GM23338 (cell line): Measurements from ENCODE around the gene CDK10. TPM values are rescaled to one million over a fixed set of nuclear protein-coding genes. Genes with fewer than 3 reads are reported as not detected.

ENCODE experiments used
- ATAC-seq: fragments of 200-7000 bp; cut with Tn5 transposase; 3 replicates; pipeline ENCODE4 v1.9.1; 2020
- DNase-seq: peaks from one replicate; pipeline ENCODE4 v3.0.0-alpha.2; 2015; ENCODE audit warnings: low spot score
- H2AFZ ChIP-seq: fragments of 200-600 bp; sonication (generic); 2 replicates; pipeline ENCODE4 v1.8.0; 2016; ENCODE audit warnings: antibody characterized with exemption, mild to moderate bottlenecking, moderate library complexity
- H3F3A ChIP-seq: fragments of 200-600 bp; sonication (generic); replicated peaks from 2 replicates; pipeline ENCODE4 v1.8.0; 2017; ENCODE audit warnings: antibody characterized with exemption, mixed run types, low read depth
- H3K27ac ChIP-seq: fragments of 200-600 bp; sonication (generic); 2 replicates; pipeline ENCODE4 v1.6.1; 2016; ENCODE audit warnings: low read depth
- H3K27me3 ChIP-seq: fragments of 200-600 bp; sonication (generic); 2 replicates; pipeline ENCODE4 v1.8.0; 2016; ENCODE audit warnings: mild to moderate bottlenecking, mixed run types, moderate library complexity; ENCODE audit not compliant: insufficient read depth
- H3K36me3 ChIP-seq: fragments of 200-600 bp; sonication (generic); 2 replicates; pipeline ENCODE4 v1.8.0; 2016; ENCODE audit warnings: mild to moderate bottlenecking; ENCODE audit not compliant: insufficient read depth
- H3K4me1 ChIP-seq: fragments of 200-600 bp; sonication (generic); 2 replicates; pipeline ENCODE4 v1.8.0; 2016; ENCODE audit warnings: mild to moderate bottlenecking, moderate library complexity; ENCODE audit not compliant: insufficient read depth
- H3K4me2 ChIP-seq: fragments of 200-600 bp; sonication (generic); 2 replicates; pipeline ENCODE4 v1.7.1; 2017; ENCODE audit warnings: mixed run types
- H3K4me3 ChIP-seq: fragments of 200-600 bp; sonication (generic); 2 replicates; pipeline ENCODE4 v1.6.1; 2016; ENCODE audit warnings: mixed run types
- H3K79me2 ChIP-seq: fragments of 200-600 bp; sonication (generic); replicated peaks from 2 replicates; pipeline ENCODE4 v1.8.0; 2017; ENCODE audit warnings: mild to moderate bottlenecking; ENCODE audit not compliant: insufficient read depth
- H3K9me2 ChIP-seq: fragments of 200-600 bp; sonication (generic); 2 replicates; pipeline ENCODE4 v1.8.0; 2017; ENCODE audit not compliant: insufficient read depth
- H4K20me1 ChIP-seq: fragments of 200-600 bp; sonication (generic); replicated peaks from 2 replicates; pipeline ENCODE4 v1.8.0; 2017; ENCODE audit warnings: mild to moderate bottlenecking; ENCODE audit not compliant: insufficient read depth
- H3K27ac Mint-ChIP-seq: 2 replicates; pipeline ENCODE4 v1.8.0; 2020; ENCODE audit warnings: inconsistent platforms, mild to moderate bottlenecking, moderate library complexity, mixed read lengths
- H3K27me3 Mint-ChIP-seq: 3 replicates; pipeline ENCODE4 v1.8.0; 2022; ENCODE audit warnings: low read depth, mild to moderate bottlenecking, moderate library complexity, mixed read lengths, inconsistent platforms; ENCODE audit not compliant: insufficient read depth, poor library complexity
- H3K36me3 Mint-ChIP-seq: 3 replicates; pipeline ENCODE4 v1.8.0; 2021; ENCODE audit warnings: low read depth, mild to moderate bottlenecking, inconsistent platforms, moderate library complexity, mixed read lengths
- H3K4me1 Mint-ChIP-seq: 3 replicates; pipeline ENCODE4 v1.8.0; 2020; ENCODE audit warnings: mild to moderate bottlenecking, inconsistent platforms, mixed read lengths
- H3K4me3 Mint-ChIP-seq: 3 replicates; pipeline ENCODE4 v1.8.0; 2021; ENCODE audit warnings: moderate library complexity, mild to moderate bottlenecking, inconsistent platforms, mixed read lengths
- H3K9me3 Mint-ChIP-seq: 3 replicates; pipeline ENCODE4 v1.8.0; 2020; ENCODE audit warnings: moderate library complexity, mild to moderate bottlenecking, inconsistent platforms, mixed read lengths
- ETS1 ChIP-seq: IDR thresholded peaks from 2 replicates; pipeline ENCODE4 v1.6.1; 2016; ENCODE audit warnings: antibody characterized with exemption
- JUNB ChIP-seq: IDR thresholded peaks from one replicate; pipeline ENCODE4 v1.6.1; 2016; ENCODE audit warnings: antibody characterized with exemption; ENCODE audit not compliant: unreplicated experiment
- NANOG ChIP-seq: IDR thresholded peaks from 2 replicates; pipeline ENCODE4 v1.6.1; 2016; ENCODE audit warnings: antibody characterized with exemption, borderline replicate concordance
- ZNF462 ChIP-seq: fragments of 250-450 bp; sonication (Bioruptor Pico); IDR thresholded peaks from 2 replicates; pipeline ENCODE4 v1.5.0; 2020; ENCODE audit warnings: mild to moderate bottlenecking, moderate library complexity
- polyA plus RNA-seq: library from polyadenylated mRNA; unstranded; fragments of >200 nt; fragmentation: Nextera tagmentation; extraction: Ambion mirVana; gene quantifications from 2 replicates; pipeline ENCODE4 v1.2.1, GENCODE V29; 2016
- total RNA-seq: library from RNA; depleted of rRNA; stranded (reverse); fragments of >200 nt; shearing (Covaris generic); gene quantifications from 2 replicates; pipeline ENCODE4 v1.2.3, GENCODE V29; 2014; rRNA removed

The CDK10 gene
- total and polyA plus RNA-seq, 2 experiments from 2014 or later: 64.6 to 88.0 TPM

DNA sequence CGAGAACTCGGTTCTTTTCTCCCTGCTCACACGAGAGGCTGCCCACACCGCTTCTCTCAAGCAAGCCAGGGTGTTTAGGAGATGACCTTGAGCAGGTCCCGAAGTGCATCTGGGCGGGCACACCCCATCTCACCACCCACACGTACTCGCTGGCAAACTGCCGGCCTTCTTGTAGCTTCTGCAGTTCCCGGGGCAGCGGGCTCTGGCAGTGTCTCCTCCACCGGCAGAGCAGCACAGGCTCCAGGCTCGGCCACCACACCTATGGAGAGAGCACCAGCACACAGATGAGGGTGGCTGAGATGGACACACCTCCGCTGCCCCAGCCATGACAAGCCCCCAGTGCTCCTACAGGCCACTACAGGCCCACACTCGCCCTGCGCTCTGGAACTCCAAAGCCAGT lies 58.3 kb downstream of the CDK10 start:
- H2AFZ ChIP-seq: no peak overlapping the region
- Mint-ChIP-seq H3K36me3 (peaks cover 75% of the 10 kb centered on the region), H3K4me3 (no peak overlapping the region), H3K9me3 (no peaks in the 10 kb centered on the region), H3K27ac (no peak overlapping the region), H3K27me3 (peaks cover 7% of the 10 kb centered on the region), H3K4me1 (no peaks in the 10 kb centered on the region)
- no peaks in the 10 kb centered on the region; the same call in 1 of the 2 replicates for H3F3A ChIP-seq
- no peak overlapping the region for H3K4me2 ChIP-seq
- H3K4me3 ChIP-seq: no peak overlapping the region
- DNase-seq (no peak), ATAC-seq (no peak)
- H3K27me3 ChIP-seq: no peaks in the 10 kb centered on the region
- H3K9me2 ChIP-seq: no peaks in the 10 kb centered on the region
- no peaks in the 10 kb centered on the region for H3K79me2 ChIP-seq
- 0 out of 2 replicates have a peak, but pooled peaks cover 4% of the 10 kb centered on the region for H4K20me1 ChIP-seq
- H3K4me1 ChIP-seq: no peaks in the 10 kb centered on the region
- no peak overlapping the region for H3K27ac ChIP-seq
- H3K36me3 ChIP-seq: peaks cover 33% of the 10 kb centered on the region; the same call in 1 of the 2 replicates
- TF ChIP-seq ZNF462: no peak
- no peak for TF ChIP-seq NANOG
- TF ChIP-seq JUNB: no peak
- TF ChIP-seq ETS1: no peak

Other genes with a start within 250 kb of the CDK10 start
- gene ANKRD11, start 196.1 kb upstream of the CDK10 start, total RNA-seq: 114 and 159 TPM in 2 replicates
- 130 and 140 TPM in 2 replicates for gene ANKRD11, start 196.1 kb upstream of the CDK10 start, polyA plus RNA-seq
- 267 and 326 TPM in 2 replicates for gene SPG7, start 178.3 kb upstream of the CDK10 start, total RNA-seq
- gene SPG7, start 178.3 kb upstream of the CDK10 start, polyA plus RNA-seq: 69.4 and 77.1 TPM in 2 replicates
- 3,617 and 4,677 TPM in 2 replicates for gene RPL13, start 126.0 kb upstream of the CDK10 start, total RNA-seq
- gene RPL13, start 126.0 kb upstream of the CDK10 start, polyA plus RNA-seq: 3,489 and 3,901 TPM in 2 replicates
- 15.7 and 18.4 TPM in 2 replicates for gene CPNE7, start 110.9 kb upstream of the CDK10 start, total RNA-seq
- gene CPNE7, start 110.9 kb upstream of the CDK10 start, polyA plus RNA-seq: 10.0 and 11.2 TPM in 2 replicates
- 0.93 and 2.3 TPM in 2 replicates for gene DPEP1, start 73.0 kb upstream of the CDK10 start, total RNA-seq
- 0.38 and 1.7 TPM in 2 replicates for gene DPEP1, start 73.0 kb upstream of the CDK10 start, polyA plus RNA-seq
- 60.1 and 81.9 TPM in 2 replicates for gene CHMP1A, start 29.0 kb upstream of the CDK10 start, total RNA-seq
- gene CHMP1A, start 29.0 kb upstream of the CDK10 start, polyA plus RNA-seq: 42.3 TPM in 2 replicates
- gene SPATA33, start 28.9 kb upstream of the CDK10 start, total RNA-seq: 5.8 and 6.6 TPM in 2 replicates
- gene SPATA33, start 28.9 kb upstream of the CDK10 start, polyA plus RNA-seq: 13.9 and 17.4 TPM in 2 replicates
- gene SPATA2L, start 15.0 kb downstream of the CDK10 start, total RNA-seq: 23.4 and 26.2 TPM in 2 replicates
- 6.9 and 11.1 TPM in 2 replicates for gene SPATA2L, start 15.0 kb downstream of the CDK10 start, polyA plus RNA-seq
- gene VPS9D1, start 34.2 kb downstream of the CDK10 start, total RNA-seq: 1.8 and 2.1 TPM in 2 replicates
- 2.0 and 2.2 TPM in 2 replicates for gene VPS9D1, start 34.2 kb downstream of the CDK10 start, polyA plus RNA-seq
- gene ZNF276, start 34.8 kb downstream of the CDK10 start, total RNA-seq: 12.7 and 15.6 TPM in 2 replicates
- 3.4 and 4.3 TPM in 2 replicates for gene ZNF276, start 34.8 kb downstream of the CDK10 start, polyA plus RNA-seq
- gene FANCA, start 130.0 kb downstream of the CDK10 start, total RNA-seq: 75.9 and 89.9 TPM in 2 replicates
- 36.4 and 42.3 TPM in 2 replicates for gene FANCA, start 130.0 kb downstream of the CDK10 start, polyA plus RNA-seq
- 10.1 and 15.2 TPM in 2 replicates for gene SPIRE2, start 141.8 kb downstream of the CDK10 start, total RNA-seq
- 5.0 and 6.5 TPM in 2 replicates for gene SPIRE2, start 141.8 kb downstream of the CDK10 start, polyA plus RNA-seq
- 95.4 and 96.4 TPM in 2 replicates for gene TCF25, start 186.9 kb downstream of the CDK10 start, total RNA-seq
- 143 and 149 TPM in 2 replicates for gene TCF25, start 186.9 kb downstream of the CDK10 start, polyA plus RNA-seq
- 2.9 and 4.3 TPM in 2 replicates for gene MC1R, start 232.2 kb downstream of the CDK10 start, total RNA-seq
- gene MC1R, start 232.2 kb downstream of the CDK10 start, polyA plus RNA-seq: 0.74 and 0.97 TPM in 2 replicates
- 431 and 443 TPM in 2 replicates for gene TUBB3, start 236.7 kb downstream of the CDK10 start, total RNA-seq
- 139 and 149 TPM in 2 replicates for gene TUBB3, start 236.7 kb downstream of the CDK10 start, polyA plus RNA-seq